Measurements from ENCODE around the gene DMD. TPM values are rescaled to one million over a fixed set of nuclear protein-coding genes. Genes with fewer than 3 reads are reported as not detected.
"Not testable (repeated sequence)": the region's sequence is repeated elsewhere in the genome, so short reads cannot be mapped to it uniquely, and the experiment has no call there.

DMD gene
- total RNA-seq, 2 experiments from 2014 or later: 0.27 to 0.49 TPM

DNA sequence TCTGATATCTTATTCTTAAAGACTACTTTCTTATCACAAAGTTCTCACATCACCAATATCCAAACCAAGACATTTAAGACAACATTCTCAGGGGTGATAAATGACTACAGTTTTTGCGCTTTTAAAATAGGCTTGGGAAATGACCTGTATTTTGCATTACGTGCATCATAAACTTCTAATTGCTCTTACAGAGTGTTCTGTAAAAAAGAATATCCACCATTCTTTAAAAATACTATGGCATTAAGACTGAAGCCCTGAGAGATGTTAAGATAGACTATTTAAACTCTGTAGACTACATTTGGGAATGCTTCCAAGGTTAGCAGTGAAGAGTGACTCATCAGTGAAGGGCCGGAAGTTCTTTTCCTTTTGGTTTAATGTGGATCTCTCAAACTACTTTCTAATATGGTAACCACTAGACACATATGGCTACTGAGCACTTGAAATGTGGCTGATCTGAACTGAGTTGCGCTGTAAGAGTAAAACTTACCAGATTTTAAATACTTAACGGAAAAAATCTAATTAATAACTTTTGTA lies 1620.7 kb downstream of the DMD start:
- intact Hi-C loops (cut with micrococcal nuclease): no loop called here
- no peak for DNase-seq
- Mint-ChIP-seq H3K4me3 (no peak overlapping the region), H3K36me3 (ENCODE audit: low read depth) (no peaks in the 10 kb centered on the region), H3K27ac (no peak overlapping the region), H3K27me3 (no peaks in the 10 kb centered on the region), H3K9me3 (no peaks in the 10 kb centered on the region), H3K4me1 (ENCODE audit: low read depth) (no peaks in the 10 kb centered on the region)
- POLR2A ChIA-PET: no interaction called here
- TF ChIP-seq, protein P1, sequence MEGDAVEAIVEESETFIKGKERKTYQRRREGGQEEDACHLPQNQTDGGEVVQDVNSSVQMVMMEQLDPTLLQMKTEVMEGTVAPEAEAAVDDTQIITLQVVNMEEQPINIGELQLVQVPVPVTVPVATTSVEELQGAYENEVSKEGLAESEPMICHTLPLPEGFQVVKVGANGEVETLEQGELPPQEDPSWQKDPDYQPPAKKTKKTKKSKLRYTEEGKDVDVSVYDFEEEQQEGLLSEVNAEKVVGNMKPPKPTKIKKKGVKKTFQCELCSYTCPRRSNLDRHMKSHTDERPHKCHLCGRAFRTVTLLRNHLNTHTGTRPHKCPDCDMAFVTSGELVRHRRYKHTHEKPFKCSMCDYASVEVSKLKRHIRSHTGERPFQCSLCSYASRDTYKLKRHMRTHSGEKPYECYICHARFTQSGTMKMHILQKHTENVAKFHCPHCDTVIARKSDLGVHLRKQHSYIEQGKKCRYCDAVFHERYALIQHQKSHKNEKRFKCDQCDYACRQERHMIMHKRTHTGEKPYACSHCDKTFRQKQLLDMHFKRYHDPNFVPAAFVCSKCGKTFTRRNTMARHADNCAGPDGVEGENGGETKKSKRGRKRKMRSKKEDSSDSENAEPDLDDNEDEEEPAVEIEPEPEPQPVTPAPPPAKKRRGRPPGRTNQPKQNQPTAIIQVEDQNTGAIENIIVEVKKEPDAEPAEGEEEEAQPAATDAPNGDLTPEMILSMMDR (IDR thresholded peaks at IDR 0.05): no peak
- CTCF ChIA-PET: no interaction called here
- no peak for ATAC-seq

DNA sequence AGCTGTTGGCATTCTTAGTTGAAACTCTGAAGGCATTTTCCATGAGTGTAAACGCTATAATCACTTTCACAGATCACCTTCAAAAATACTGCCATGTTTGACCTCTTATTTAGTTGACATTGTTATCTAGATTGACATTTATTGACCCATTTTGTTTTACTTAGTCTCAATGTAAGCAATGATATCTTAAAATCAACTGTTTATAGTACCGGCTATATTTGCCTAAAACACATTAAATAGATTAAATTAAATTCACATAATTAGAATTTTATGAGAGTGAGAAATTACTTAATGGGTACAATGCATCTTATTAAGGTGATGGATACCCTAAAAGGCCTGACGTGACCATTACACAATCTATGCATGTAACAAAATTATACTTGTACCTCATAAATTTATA lies 1621.8 kb downstream of the DMD start:
- Mint-ChIP-seq H3K4me1 (ENCODE audit: low read depth) (no peaks in the 10 kb centered on the region), H3K27me3 (no peaks in the 10 kb centered on the region), H3K9me3 (no peaks in the 10 kb centered on the region), H3K36me3 (ENCODE audit: low read depth) (no peaks in the 10 kb centered on the region), H3K4me3 (no peak overlapping the region), H3K27ac (no peak overlapping the region)
- ATAC-seq (no peak), DNase-seq (no peak)
- TF ChIP-seq, protein P1 (IDR thresholded peaks at IDR 0.05): no peak
- POLR2A ChIA-PET: no interaction called here
- intact Hi-C loops (cut with micrococcal nuclease): no loop called here
- CTCF ChIA-PET: no interaction called here

DNA sequence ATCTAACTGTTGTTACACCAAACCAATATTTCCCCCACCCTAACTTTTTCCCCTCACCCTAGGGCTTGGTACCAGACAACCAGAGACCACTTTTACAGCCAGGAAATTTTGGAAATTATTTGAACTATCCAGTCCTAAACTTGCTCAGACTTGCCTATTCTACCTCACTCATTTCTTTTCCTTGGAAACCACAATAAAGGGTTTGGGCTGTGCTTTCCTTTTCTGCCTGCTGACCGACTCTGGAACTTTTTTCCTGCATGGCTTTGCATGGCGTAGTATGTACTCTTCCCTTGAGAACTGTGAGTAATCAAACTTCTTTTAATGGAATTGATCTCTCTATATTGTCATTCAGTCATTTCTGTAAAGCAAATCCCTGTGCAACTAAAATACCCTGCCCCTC lies 1623.0 kb downstream of the DMD start:
- no peaks in the 10 kb centered on the region for H3K27me3 Mint-ChIP-seq
- POLR2A ChIA-PET: no interaction called here
- ATAC-seq (no peak), DNase-seq (no peak)
- no peaks in the 10 kb centered on the region for H3K9me3 Mint-ChIP-seq
- TF ChIP-seq, protein P1 (IDR thresholded peaks at IDR 0.05): no peak
- H3K36me3 Mint-ChIP-seq (ENCODE audit: low read depth): no peaks in the 10 kb centered on the region
- H3K4me3 Mint-ChIP-seq: no peak overlapping the region
- CTCF ChIA-PET: no interaction called here
- intact Hi-C loops (cut with micrococcal nuclease): no loop called here
- H3K27ac Mint-ChIP-seq: no peak overlapping the region
- H3K4me1 Mint-ChIP-seq (ENCODE audit: low read depth): no peaks in the 10 kb centered on the region

DNA sequence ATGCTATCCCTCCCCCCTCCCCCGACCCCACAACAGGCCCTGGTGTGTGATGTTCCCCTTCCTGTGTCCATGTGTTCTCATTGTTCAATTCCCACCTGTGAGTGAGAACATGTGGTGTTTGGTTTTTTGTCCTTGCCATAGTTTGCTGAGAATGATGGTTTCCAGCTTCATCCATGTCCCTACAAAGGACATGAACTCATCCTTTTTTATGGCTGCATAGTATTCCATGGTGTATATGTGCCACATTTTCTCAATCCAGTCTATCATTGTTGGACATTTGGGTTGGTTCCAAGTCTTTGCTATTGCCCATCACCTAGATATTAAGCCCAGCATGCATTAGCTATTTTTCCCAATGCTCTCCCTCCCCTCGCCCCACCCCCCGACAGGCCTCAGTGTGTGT lies 1627.5 kb downstream of the DMD start:
- ATAC-seq; POLR2A ChIA-PET; H3K4me1 Mint-ChIP-seq (ENCODE audit: low read depth); H3K36me3 Mint-ChIP-seq (ENCODE audit: low read depth); DNase-seq; H3K9me3 Mint-ChIP-seq; intact Hi-C loops (cut with micrococcal nuclease); H3K27me3 Mint-ChIP-seq; H3K4me3 Mint-ChIP-seq; H3K27ac Mint-ChIP-seq; CTCF ChIA-PET: not testable (repeated sequence)

DNA sequence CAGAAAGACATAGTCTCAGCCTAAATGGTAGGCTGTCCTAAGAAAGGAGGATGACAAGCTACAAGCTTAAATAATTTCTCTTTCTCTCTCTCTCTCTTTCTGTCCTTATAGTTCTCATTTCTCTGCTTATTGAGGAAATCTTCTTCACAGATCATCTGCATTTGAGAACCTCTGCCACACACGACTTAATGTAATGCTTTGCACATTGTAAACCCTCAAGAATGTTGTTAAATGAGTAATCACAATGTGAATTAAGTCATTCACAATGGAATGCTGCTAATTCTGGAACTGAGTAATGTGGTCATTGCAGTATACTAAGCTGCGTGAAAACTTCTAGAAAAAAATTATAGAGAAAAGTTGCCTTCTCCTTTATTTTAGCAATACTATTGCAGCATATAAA lies 1630.6 kb downstream of the DMD start:
- POLR2A ChIA-PET: no interaction called here

More for the DNA sequence above, 1630.6 kb downstream of the DMD start:
- intact Hi-C loops (cut with micrococcal nuclease): no loop called here
- H3K36me3 Mint-ChIP-seq (ENCODE audit: low read depth): no peaks in the 10 kb centered on the region
- TF ChIP-seq, protein P1 (IDR thresholded peaks at IDR 0.05): no peak
- DNase-seq (no peak), ATAC-seq (no peak)
- H3K27me3 Mint-ChIP-seq: no peaks in the 10 kb centered on the region
- CTCF ChIA-PET: no interaction called here
- no peaks in the 10 kb centered on the region for H3K4me1 Mint-ChIP-seq (ENCODE audit: low read depth)
- no peak overlapping the region for H3K27ac Mint-ChIP-seq
- no peaks in the 10 kb centered on the region for H3K9me3 Mint-ChIP-seq
- no peak overlapping the region for H3K4me3 Mint-ChIP-seq
